WERI-Rb-1 (cell line): ENCODE data around the gene YJU2.
"Not testable (repeated sequence)": the region's sequence is repeated elsewhere in the genome, so short reads cannot be mapped to it uniquely, and the experiment has no call there.

Experiments used
- DNase-seq: peaks from one replicate; pipeline ENCODE4 v3.0.0-alpha.2; 2020
- H3K27ac ChIP-seq: fragments of 250-450 bp; sonication (Bioruptor Pico); 2 replicates; pipeline ENCODE4 v1.5.1; 2020; ENCODE audit warnings: mild to moderate bottlenecking, moderate library complexity
- H3K27me3 ChIP-seq: fragments of 250-450 bp; sonication (Bioruptor Pico); 2 replicates; pipeline ENCODE4 v1.5.1; 2021; ENCODE audit warnings: mild to moderate bottlenecking, low read depth, moderate library complexity; ENCODE audit not compliant: insufficient read depth, severe bottlenecking
- H3K36me3 ChIP-seq: fragments of 250-450 bp; sonication (Bioruptor Pico); 2 replicates; pipeline ENCODE4 v1.5.1; 2020; ENCODE audit warnings: mild to moderate bottlenecking, moderate library complexity
- H3K4me3 ChIP-seq: 2 replicates; pipeline ENCODE4 v1.5.1; 2011; ENCODE audit warnings: low read depth, mild to moderate bottlenecking, control low read depth, low read length
- H3K9me3 ChIP-seq: fragments of 250-450 bp; sonication (Bioruptor Pico); 2 replicates; pipeline ENCODE4 v1.5.1; 2021; ENCODE audit warnings: mild to moderate bottlenecking, moderate library complexity; ENCODE audit not compliant: severe bottlenecking
- CTCF ChIP-seq: IDR thresholded peaks from 2 replicates; pipeline ENCODE4 v1.5.1; 2011; ENCODE audit warnings: low read depth, mild to moderate bottlenecking, control low read depth, inconsistent platforms, low read length

Gene YJU2

GRCh38 chr19:4279530-4280422, 32.9 kb downstream of the YJU2 start:
- peak; percentile 27; the same call in 1 of the 2 replicates for TF ChIP-seq CTCF
- Histone ChIP-seq H3K27me3 (no peaks in the 10 kb centered on the region), H3K9me3 (no peaks in the 10 kb centered on the region), H3K27ac (peak overlapping the region; percentile 76), H3K4me3 (peak overlapping the region; percentile 62), H3K36me3 (peaks cover 7% of the 10 kb centered on the region; the same call in 1 of the 2 replicates)
- DNase-seq = peak; percentile 24

GRCh38 chr19:4284176-4284958, 37.5 kb downstream of the YJU2 start:
- no peak for TF ChIP-seq CTCF
- no peak overlapping the region for H3K4me3 ChIP-seq
- no peak overlapping the region for H3K27ac ChIP-seq
- peaks cover 13% of the 10 kb centered on the region for H3K36me3 ChIP-seq
- no peaks in the 10 kb centered on the region for H3K27me3 ChIP-seq
- DNase-seq = peak; percentile 39
- no peaks in the 10 kb centered on the region for H3K9me3 ChIP-seq

DNA sequence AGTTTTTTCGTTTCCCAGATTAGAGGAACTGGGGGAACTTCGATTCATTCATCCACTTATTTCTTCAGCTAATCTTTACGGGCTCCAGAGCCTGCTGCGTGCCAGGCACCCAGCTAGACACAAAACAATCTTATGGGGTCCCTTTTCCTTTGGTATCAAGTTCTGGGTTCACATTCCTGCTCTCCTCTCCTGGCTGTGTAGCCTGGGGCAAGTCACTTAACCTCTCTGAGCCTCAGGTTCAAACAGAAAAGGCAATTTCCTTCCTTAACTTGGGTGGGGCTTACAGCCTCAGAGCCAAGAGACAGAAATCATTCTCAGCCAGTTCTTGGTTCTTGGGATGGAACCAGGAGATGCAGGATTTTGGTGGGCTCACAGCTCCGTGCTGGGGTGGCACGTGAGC, 38.1 kb downstream of the YJU2 start:
- H3K4me3 ChIP-seq = no peak overlapping the region
- no peak for DNase-seq
- no peaks in the 10 kb centered on the region for H3K9me3 ChIP-seq
- H3K36me3 ChIP-seq = peaks cover 13% of the 10 kb centered on the region
- no peak for TF ChIP-seq CTCF
- H3K27ac ChIP-seq = no peak overlapping the region
- H3K27me3 ChIP-seq = no peaks in the 10 kb centered on the region

DNA sequence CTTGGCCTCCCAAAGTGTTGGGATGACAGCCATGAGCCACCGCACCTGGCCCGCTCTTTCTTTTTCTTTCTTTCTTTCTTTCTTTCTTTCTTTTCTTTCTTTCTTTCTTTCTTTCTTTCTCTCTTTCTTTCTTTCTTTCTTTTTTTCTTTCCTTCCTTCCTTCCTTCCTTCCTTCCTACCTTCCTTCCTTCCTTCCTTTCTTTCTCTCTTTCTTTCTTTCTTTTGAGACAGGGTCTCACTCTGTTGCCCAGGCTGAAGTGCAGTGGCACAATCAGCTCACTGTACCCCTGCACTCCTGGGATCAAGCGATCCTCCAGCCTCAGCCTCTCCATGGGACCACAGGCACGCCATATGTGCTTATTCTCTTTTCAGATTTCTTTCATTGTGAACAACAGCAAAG, 39.3 kb downstream of the YJU2 start:
- not testable (repeated sequence) for H3K27ac ChIP-seq, H3K4me3 ChIP-seq, H3K9me3 ChIP-seq, H3K27me3 ChIP-seq, DNase-seq
- H3K36me3 ChIP-seq = peaks cover 13% of the 10 kb centered on the region

DNA sequence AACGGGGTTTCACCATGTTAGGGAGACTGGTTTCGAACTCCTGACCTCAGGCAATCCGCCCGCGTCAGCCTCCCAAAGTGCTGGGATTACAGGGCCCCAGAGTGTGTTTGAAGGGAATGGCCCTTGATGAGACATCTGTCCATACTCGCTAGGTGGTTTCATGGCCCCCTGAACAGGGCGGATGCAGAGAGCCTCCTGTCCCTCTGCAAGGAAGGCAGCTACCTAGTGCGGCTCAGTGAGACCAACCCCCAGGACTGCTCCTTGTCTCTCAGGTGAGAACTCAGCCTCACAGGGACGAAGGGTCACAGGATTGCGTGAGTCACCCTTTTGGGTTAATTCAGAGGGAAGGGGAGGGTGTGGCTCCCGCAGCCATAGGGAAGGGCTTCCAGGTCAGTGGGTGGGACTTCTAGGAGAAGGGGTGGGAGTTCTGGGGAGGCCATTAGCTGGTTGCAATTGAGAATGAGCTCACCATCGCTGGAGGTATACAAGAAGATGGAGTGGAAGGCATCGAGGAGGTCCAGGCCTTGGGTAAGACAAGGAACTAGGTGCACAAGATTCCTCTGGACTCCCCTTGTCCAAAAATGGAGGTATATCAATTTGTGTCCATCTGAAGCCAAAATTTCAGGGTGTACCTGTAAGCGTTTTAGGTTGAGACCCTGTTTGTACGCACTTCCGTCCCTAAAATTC, 41.4 kb downstream of the YJU2 start:
- H3K27ac ChIP-seq = no peak overlapping the region
- H3K4me3 ChIP-seq = no peak overlapping the region
- H3K9me3 ChIP-seq = no peaks in the 10 kb centered on the region
- peaks cover 8% of the 10 kb centered on the region for H3K36me3 ChIP-seq
- DNase-seq = no peak
- H3K27me3 ChIP-seq = no peaks in the 10 kb centered on the region
- no peak for TF ChIP-seq CTCF
